ENCODE measurements around the gene POLR3F.
"Not testable (repeated sequence)": the region's sequence is repeated elsewhere in the genome, so short reads cannot be mapped to it uniquely, and the experiment has no call there.

Gene POLR3F

GRCh38 chr20:18504479-18505060 is 37.4 kb downstream of the POLR3F start:
- WGBS, 2 experiments = 91% methylated on average over 31 of the region's 31 CpGs
- H3K4me3 ChIP-seq (ENCODE audit: insufficient read depth, low read depth, low read length) = no peak overlapping the region

GRCh38 chr20:18506744-18507143 is 39.6 kb downstream of the POLR3F start:
- H3K4me3 ChIP-seq (ENCODE audit: insufficient read depth, low read depth, low read length) = peak overlapping the region; percentile 99
- WGBS, 2 experiments = 70 to 87% methylated on average over 8 of the region's 8 CpGs
- no peak overlapping the region for H3K27ac ChIP-seq (ENCODE audit: insufficient read depth, low read depth, low read length, poor library complexity, severe bottlenecking)
- peaks cover 9% of the 10 kb centered on the region for H3K4me1 ChIP-seq (ENCODE audit: control insufficient read depth, insufficient read depth, low read length)
- no peaks in the 10 kb centered on the region for H3K9me3 ChIP-seq (ENCODE audit: control insufficient read depth, low read length)
- H3K36me3 ChIP-seq (ENCODE audit: control insufficient read depth, insufficient read depth, low read length) = peaks cover 6% of the 10 kb centered on the region
- H3K27me3 ChIP-seq (ENCODE audit: control insufficient read depth, insufficient read depth, low read length, poor library complexity, severe bottlenecking) = no peaks in the 10 kb centered on the region

More at GRCh38 chr20:18504479-18505060, 37.4 kb downstream of the POLR3F start:
- H3K9me3 ChIP-seq (ENCODE audit: control insufficient read depth, low read length) = no peaks in the 10 kb centered on the region
- H3K4me1 ChIP-seq (ENCODE audit: control insufficient read depth, insufficient read depth, low read length) = peaks cover 9% of the 10 kb centered on the region
- H3K36me3 ChIP-seq (ENCODE audit: control insufficient read depth, insufficient read depth, low read length) = no peaks in the 10 kb centered on the region
- H3K27ac ChIP-seq (ENCODE audit: insufficient read depth, low read depth, low read length, poor library complexity, severe bottlenecking) = no peak overlapping the region
- H3K27me3 ChIP-seq (ENCODE audit: control insufficient read depth, insufficient read depth, low read length, poor library complexity, severe bottlenecking) = no peaks in the 10 kb centered on the region

GRCh38 chr20:18507218-18508191 is 40.3 kb downstream of the POLR3F start, which contains the start of gene SEC23B:
Gene SEC23B, plus strand, starts transcription at chr20:18507940. Its CDS starts 2,896 bp downstream, at chr20:18510836.
- Histone ChIP-seq H3K27me3 (ENCODE audit: control insufficient read depth, insufficient read depth, low read length, poor library complexity, severe bottlenecking) (no peaks in the 10 kb centered on the region), H3K4me1 (ENCODE audit: control insufficient read depth, insufficient read depth, low read length) (peaks cover 9% of the 10 kb centered on the region), H3K9me3 (ENCODE audit: control insufficient read depth, low read length) (no peaks in the 10 kb centered on the region), H3K4me3 (ENCODE audit: insufficient read depth, low read depth, low read length) (peak within 1 kb of the TSS; percentile 99), H3K36me3 (ENCODE audit: control insufficient read depth, insufficient read depth, low read length) (peaks cover 6% of the 10 kb centered on the region), H3K27ac (ENCODE audit: insufficient read depth, low read depth, low read length, poor library complexity, severe bottlenecking) (peak within 1 kb of the TSS; percentile 99)
- 0% methylated on average over 68 of the region's 69 CpGs for WGBS, 2 experiments

- H3K27ac ChIP-seq (ENCODE audit: insufficient read depth, low read depth, low read length, poor library complexity, severe bottlenecking) = no peak overlapping the region
- H3K9me3 ChIP-seq (ENCODE audit: control insufficient read depth, low read length) = no peaks in the 10 kb centered on the region
- peaks cover 14% of the 10 kb centered on the region for H3K36me3 ChIP-seq (ENCODE audit: control insufficient read depth, insufficient read depth, low read length)
- no peak overlapping the region for H3K4me3 ChIP-seq (ENCODE audit: insufficient read depth, low read depth, low read length)
- H3K4me1 ChIP-seq (ENCODE audit: control insufficient read depth, insufficient read depth, low read length) = peaks cover 9% of the 10 kb centered on the region
- WGBS, 2 experiments = 93 to 100% methylated on average over 1 of the region's 1 CpG
- H3K27me3 ChIP-seq (ENCODE audit: control insufficient read depth, insufficient read depth, low read length, poor library complexity, severe bottlenecking) = no peaks in the 10 kb centered on the region
Measured at GRCh38 chr20:18511571-18511970, 44.4 kb downstream of the POLR3F start.

GRCh38 chr20:18513208-18513607 is 46.0 kb downstream of the POLR3F start:
- Histone ChIP-seq H3K9me3 (ENCODE audit: control insufficient read depth, low read length) (no peaks in the 10 kb centered on the region), H3K27ac (ENCODE audit: insufficient read depth, low read depth, low read length, poor library complexity, severe bottlenecking) (no peak overlapping the region), H3K4me3 (ENCODE audit: insufficient read depth, low read depth, low read length) (no peak overlapping the region), H3K4me1 (ENCODE audit: control insufficient read depth, insufficient read depth, low read length) (peaks cover 4% of the 10 kb centered on the region), H3K27me3 (ENCODE audit: control insufficient read depth, insufficient read depth, low read length, poor library complexity, severe bottlenecking) (no peaks in the 10 kb centered on the region), H3K36me3 (ENCODE audit: control insufficient read depth, insufficient read depth, low read length) (peaks cover 14% of the 10 kb centered on the region)
- WGBS, 2 experiments = 95% methylated on average over 6 to 7 of the region's 7 CpGs

GRCh38 chr20:18514127-18514526 is 46.9 kb downstream of the POLR3F start:
- peaks cover 14% of the 10 kb centered on the region for H3K36me3 ChIP-seq (ENCODE audit: control insufficient read depth, insufficient read depth, low read length)
- 94 to 96% methylated on average over 5 of the region's 5 CpGs for WGBS, 2 experiments
- H3K27me3 ChIP-seq (ENCODE audit: control insufficient read depth, insufficient read depth, low read length, poor library complexity, severe bottlenecking) = no peaks in the 10 kb centered on the region
- H3K9me3 ChIP-seq (ENCODE audit: control insufficient read depth, low read length) = no peaks in the 10 kb centered on the region
- H3K4me1 ChIP-seq (ENCODE audit: control insufficient read depth, insufficient read depth, low read length) = no peaks in the 10 kb centered on the region
- H3K4me3 ChIP-seq (ENCODE audit: insufficient read depth, low read depth, low read length) = no peak overlapping the region
- no peak overlapping the region for H3K27ac ChIP-seq (ENCODE audit: insufficient read depth, low read depth, low read length, poor library complexity, severe bottlenecking)

GRCh38 chr20:18515973-18516372 is 48.8 kb downstream of the POLR3F start:
- H3K4me3 ChIP-seq (ENCODE audit: insufficient read depth, low read depth, low read length) = no peak overlapping the region
- no peaks in the 10 kb centered on the region for H3K9me3 ChIP-seq (ENCODE audit: control insufficient read depth, low read length)
- peaks cover 10% of the 10 kb centered on the region for H3K36me3 ChIP-seq (ENCODE audit: control insufficient read depth, insufficient read depth, low read length)
- no peaks in the 10 kb centered on the region for H3K27me3 ChIP-seq (ENCODE audit: control insufficient read depth, insufficient read depth, low read length, poor library complexity, severe bottlenecking)
- H3K27ac ChIP-seq (ENCODE audit: insufficient read depth, low read depth, low read length, poor library complexity, severe bottlenecking) = no peak overlapping the region
- no peaks in the 10 kb centered on the region for H3K4me1 ChIP-seq (ENCODE audit: control insufficient read depth, insufficient read depth, low read length)

GRCh38 chr20:18522066-18522465 is 54.9 kb downstream of the POLR3F start:
- not testable (repeated sequence) for H3K4me1 ChIP-seq (ENCODE audit: control insufficient read depth, insufficient read depth, low read length); H3K4me3 ChIP-seq (ENCODE audit: insufficient read depth, low read depth, low read length); H3K9me3 ChIP-seq (ENCODE audit: control insufficient read depth, low read length); H3K27ac ChIP-seq (ENCODE audit: insufficient read depth, low read depth, low read length, poor library complexity, severe bottlenecking); H3K27me3 ChIP-seq (ENCODE audit: control insufficient read depth, insufficient read depth, low read length, poor library complexity, severe bottlenecking)
- WGBS, 2 experiments = 82 to 89% methylated on average over 9 of the region's 9 CpGs
- peaks cover 20% of the 10 kb centered on the region for H3K36me3 ChIP-seq (ENCODE audit: control insufficient read depth, insufficient read depth, low read length)

GRCh38 chr20:18523066-18523465 is 55.9 kb downstream of the POLR3F start:
- H3K4me1 ChIP-seq (ENCODE audit: control insufficient read depth, insufficient read depth, low read length) = no peaks in the 10 kb centered on the region
- no peak overlapping the region for H3K27ac ChIP-seq (ENCODE audit: insufficient read depth, low read depth, low read length, poor library complexity, severe bottlenecking)
- H3K9me3 ChIP-seq (ENCODE audit: control insufficient read depth, low read length) = no peaks in the 10 kb centered on the region
- no peak overlapping the region for H3K4me3 ChIP-seq (ENCODE audit: insufficient read depth, low read depth, low read length)
- WGBS, 2 experiments = 90 to 99% methylated on average over 2 of the region's 2 CpGs
- no peaks in the 10 kb centered on the region for H3K27me3 ChIP-seq (ENCODE audit: control insufficient read depth, insufficient read depth, low read length, poor library complexity, severe bottlenecking)
- peaks cover 24% of the 10 kb centered on the region for H3K36me3 ChIP-seq (ENCODE audit: control insufficient read depth, insufficient read depth, low read length)

GRCh38 chr20:18524646-18525045 is 57.5 kb downstream of the POLR3F start:
- Histone ChIP-seq H3K4me1 (ENCODE audit: control insufficient read depth, insufficient read depth, low read length) (no peaks in the 10 kb centered on the region), H3K27me3 (ENCODE audit: control insufficient read depth, insufficient read depth, low read length, poor library complexity, severe bottlenecking) (no peaks in the 10 kb centered on the region), H3K27ac (ENCODE audit: insufficient read depth, low read depth, low read length, poor library complexity, severe bottlenecking) (no peak overlapping the region), H3K4me3 (ENCODE audit: insufficient read depth, low read depth, low read length) (no peak overlapping the region), H3K36me3 (ENCODE audit: control insufficient read depth, insufficient read depth, low read length) (peaks cover 38% of the 10 kb centered on the region), H3K9me3 (ENCODE audit: control insufficient read depth, low read length) (no peaks in the 10 kb centered on the region)
- WGBS, 2 experiments = 96 to 100% methylated on average over 1 of the region's 1 CpG
